HTR-8/SVneo (cell line): ENCODE data around the gene MLLT10.
A peak's percentile ranks its signal among the peaks of the same experiment; 100 is the strongest.

ENCODE experiments used
- DNase-seq: peaks from one replicate; pipeline ENCODE4 v3.0.0; 2011; ENCODE audit warnings: low spot score, mixed read lengths; ENCODE audit not compliant: insufficient read length
- FAIRE-seq: peaks from 2 replicates; lab custom pipeline; 2011; peaks lifted over from hg19 to GRCh38; lab: Jason Lieb, UNC

The MLLT10 gene

DNA sequence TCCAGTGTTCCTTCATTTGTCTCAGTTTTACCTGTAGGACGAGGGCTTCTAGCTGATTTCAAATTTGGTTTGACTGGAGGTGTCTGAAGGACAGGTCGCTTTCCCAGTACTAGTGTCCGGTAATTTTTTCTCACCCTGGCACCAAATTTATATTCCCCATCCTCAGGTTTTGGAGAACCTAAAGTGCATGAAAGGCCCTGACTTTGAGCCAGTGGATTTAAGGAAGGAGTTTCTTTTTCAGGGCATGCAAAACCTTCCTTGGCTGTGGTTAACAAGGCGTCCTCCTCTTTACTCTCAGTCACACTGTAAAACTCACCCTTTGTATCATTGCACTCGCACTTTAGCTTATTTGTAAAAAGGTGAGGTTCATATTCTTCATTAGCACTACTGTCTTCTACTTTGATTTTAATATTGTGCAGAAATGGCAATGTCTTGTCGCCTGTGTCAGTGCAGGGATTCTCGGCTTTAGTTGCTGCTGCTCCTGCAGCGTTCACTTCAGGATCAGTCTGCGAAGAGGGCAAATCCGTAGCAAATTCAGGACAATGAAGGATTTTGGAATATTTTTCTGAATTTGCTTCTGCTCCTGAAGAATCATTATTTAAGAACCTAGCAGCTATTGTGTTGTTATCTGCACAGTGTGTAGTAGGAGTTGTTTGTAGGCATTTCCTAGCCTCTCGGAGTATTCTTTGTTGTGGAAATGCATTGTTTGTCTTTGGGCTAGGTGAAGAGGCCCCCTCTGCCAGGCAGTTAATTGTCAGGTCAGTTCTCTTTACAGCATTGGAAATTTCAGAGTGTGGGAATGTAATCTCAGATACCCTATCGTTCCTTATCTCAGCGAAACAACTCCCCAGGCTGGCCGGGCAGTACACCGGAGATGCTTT is 18.4 kb upstream of the MLLT10 start:
- no peak for DNase-seq
- FAIRE-seq, result no peak

DNA sequence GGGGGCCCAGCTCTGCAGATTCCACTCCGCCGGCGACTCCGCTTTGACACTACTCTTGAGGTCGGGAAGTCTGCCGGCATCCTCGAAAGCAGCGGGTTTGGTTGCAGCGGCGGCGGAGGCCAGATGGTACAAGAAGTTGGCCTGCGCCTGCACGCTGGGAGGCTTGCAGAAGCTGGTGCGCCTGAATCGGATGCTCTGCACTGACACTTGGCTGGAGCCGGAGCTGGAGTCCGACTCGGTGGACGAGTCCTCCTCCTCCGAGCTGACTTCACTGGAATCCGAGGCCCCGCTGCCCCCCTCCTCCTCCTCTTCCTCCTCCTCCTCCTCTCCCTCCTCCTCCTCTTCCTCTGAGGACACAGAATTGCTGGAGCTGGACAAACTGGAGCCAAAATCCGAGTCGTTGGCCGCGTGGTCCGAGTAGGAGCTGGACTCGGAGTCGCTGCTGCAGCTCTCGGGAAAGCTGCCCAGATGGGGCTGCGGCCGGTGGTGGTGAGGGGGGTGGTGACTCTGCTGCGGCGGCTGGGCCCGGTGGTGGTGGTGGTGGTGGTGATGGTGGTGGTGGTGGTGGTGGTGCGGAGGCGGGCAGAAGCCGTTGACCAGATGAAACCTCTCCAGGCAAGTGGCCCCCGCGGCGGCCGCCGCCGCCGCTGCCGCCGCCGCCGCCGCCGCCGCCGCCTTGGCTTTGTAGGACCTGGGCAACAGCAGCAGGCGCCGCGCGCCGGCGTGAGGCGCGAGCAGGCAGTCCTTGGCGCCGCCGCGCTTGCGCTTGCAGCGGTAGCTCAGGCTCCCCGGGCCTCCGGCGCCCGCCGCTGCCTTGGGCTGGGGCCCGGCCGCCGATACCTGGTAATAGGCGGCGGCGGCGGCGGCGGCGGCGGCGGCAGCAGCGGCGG is 17.5 kb upstream of the MLLT10 start:
- peak; percentile 48 for FAIRE-seq
- no peak for DNase-seq

DNA sequence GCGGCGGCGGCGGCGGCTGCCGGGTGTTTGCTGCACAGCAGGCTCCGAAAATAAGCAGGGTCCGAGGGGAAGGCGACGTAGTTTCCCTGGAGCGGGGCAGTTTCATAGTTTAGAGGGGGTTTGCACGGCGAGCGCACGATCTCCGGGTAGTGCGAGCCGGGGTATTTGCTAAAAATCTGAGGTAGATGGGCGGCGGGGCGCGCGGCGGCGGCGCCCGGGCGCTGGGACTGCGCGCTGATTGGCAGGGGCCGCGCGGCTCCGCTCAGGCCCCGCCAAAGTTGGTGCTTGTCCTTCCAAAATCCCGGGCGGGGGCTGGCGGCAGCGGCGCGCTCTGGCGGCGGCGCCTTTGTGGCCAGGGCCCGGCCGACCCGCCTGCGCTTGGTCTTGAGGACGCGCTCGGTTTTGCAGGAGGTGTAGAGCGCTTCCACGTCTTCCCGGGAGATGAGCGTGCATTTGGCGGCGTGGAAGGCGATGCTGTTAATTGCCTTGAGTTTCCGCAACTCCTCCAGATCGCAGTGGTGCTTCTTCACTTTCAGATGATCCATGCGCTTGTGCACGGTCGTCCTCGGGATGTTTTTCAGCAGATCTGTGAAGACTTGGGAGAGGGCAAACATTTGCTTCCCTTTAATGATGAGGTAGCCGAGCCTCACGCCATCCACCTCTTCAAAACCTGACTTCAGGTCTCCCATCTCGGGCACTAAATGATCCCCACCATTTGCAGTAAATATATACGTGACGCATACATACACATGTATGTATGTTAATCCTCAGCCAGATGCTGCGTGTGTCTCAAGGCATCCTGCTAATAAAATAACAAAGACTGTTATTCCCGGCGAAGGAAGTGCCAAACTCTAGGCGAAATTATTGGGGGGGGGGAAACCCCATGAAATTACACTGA is 16.6 kb upstream of the MLLT10 start:
- no peak for DNase-seq
- no peak for FAIRE-seq

DNA sequence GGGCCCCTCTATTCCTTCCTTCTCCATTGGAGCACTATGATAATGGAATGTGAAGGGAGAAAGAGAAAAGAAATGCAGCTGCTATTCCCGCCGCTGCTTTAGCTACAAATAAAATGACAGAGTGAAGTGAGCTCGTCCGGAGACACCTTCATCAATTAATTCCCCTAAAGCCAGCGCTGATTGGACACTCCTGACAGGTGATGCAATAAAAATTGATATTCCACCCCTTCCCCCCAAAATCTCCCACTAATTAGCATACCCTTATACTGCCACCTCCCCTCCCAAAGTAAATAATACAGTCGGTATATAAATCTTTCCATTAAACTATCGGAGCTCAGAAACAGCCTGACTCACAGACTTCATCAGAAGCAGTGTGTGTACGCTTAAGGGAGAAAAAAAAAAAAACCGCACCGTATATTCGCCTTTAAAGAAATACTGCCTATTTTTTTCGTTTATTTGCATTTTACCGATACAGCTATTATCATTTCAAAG is 15.8 kb upstream of the MLLT10 start:
- FAIRE-seq, result no peak
- no peak for DNase-seq

DNA sequence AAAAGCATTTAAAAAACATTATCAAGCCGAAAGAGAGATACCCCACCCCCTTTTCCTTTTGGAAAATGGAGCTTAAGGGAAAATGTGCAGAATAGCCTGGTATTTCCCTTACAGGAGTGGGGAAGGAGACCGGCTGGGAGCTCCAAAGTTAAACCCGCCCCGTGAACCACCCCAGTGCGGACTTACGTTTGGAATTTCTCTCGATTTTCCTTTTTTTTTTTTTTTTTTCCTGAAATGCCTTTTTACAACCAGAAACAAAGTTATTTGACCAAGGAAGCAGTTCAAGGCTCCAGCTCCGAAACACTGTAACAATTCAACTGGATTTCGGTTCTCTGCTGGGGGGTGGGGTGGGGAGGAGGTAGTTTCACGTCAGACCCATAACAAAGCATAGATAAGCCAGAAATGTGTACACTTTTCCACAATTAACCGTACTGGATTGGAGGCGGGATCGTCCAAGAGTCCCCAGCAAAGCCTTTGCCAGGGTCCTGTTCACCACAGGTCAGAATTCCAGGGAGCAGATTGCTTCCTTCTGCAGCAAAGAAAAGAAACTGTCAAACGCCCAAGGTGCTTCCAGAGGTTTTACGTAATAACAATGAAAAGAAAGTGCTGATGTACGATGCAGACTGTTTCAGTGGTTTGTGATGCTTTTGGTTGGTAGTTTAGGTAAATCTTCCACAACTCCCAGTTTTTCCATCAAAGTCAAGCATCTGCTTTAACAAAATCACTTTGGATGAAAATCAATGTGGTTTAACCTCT is 15.2 kb upstream of the MLLT10 start:
- FAIRE-seq (no peak), DNase-seq (no peak)

DNA sequence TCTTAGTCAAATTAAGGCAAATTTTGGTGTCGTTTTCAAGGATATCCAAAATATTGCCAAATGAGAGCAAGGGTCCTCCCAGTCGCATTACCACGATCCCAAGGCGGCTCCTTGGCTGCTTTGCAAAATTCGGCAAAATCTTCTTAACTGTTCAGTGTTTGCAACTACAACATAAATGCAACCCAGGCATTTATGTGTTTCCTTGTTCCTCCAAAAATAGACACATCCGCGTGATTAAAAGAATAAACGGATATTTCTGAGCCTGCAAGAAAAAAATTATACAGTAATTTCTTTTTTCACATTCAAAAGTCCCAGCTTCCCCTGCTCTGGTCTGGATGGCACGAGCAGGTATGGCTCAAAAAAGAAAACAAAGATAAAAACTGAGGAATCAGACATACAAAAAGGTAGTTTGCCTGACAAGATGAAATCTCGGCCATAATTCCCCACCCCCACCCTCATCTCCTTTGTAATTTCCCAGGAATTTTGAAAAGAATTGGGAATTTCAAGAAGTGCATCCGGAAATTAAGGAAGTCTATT is 14.6 kb upstream of the MLLT10 start:
- no peak for FAIRE-seq
- DNase-seq, result no peak

DNA sequence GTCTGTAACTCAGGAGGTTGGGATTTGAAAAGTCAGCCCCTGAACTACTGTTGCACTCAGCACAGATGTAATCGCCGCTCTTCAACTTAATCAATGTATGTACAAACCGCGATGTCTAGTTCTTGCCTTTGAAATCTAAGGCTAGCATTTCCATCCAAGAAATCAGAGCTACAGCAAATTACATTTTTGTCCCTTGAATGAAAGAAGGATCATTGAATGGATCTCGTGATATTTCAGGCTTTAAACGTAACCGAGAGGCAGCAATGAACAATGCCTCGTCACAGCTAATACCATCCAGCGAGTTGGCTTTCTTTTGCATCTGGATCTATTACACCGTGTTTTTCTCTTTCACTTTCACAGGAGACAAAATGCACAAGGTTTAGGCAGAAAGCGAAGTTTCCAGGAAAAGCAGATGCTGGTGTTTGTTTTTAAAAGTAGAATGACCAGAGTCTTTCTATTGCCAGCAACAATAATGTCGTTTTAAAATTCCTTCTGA is 14.0 kb upstream of the MLLT10 start:
- DNase-seq (no peak), FAIRE-seq (no peak)

DNA sequence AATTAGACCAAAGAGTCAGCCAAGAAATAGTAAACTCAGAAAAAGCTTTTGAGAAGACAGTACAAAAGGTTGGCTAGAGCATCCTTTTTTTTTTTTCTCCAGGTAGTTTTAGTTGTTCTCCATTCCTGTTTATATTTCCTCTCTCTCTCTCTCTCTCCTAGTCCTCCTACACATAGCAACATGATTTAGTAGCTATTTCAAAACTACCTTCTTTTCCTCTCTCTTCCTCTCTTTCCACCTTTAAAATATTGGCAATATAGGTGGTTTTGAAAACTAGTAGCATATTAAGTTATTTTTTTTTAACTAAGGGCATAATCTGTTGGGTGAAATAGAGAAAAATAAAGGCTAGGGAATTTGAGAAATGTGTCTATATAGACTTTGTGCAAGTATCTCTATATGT is 13.5 kb upstream of the MLLT10 start:
- FAIRE-seq (no peak), DNase-seq (no peak)

DNA sequence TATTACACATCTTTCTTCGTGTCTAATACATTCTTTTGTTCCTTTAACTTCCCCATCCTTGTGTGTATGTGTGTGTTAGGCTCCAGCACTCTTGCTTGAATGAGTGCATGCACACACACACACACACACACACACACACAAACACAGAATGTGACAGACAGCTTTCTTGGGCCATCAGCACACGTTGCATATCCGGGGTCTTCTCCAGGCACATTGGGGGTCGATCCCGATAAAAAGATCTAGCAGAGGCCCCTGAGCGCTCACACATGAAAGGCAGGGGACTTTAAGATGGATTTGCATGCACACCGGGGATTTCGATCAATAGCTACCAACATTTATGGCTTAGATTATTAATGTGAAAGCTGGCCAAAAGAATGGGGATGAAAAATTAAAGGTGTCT is 13.1 kb upstream of the MLLT10 start:
- no peak for DNase-seq
- FAIRE-seq, result no peak

DNA sequence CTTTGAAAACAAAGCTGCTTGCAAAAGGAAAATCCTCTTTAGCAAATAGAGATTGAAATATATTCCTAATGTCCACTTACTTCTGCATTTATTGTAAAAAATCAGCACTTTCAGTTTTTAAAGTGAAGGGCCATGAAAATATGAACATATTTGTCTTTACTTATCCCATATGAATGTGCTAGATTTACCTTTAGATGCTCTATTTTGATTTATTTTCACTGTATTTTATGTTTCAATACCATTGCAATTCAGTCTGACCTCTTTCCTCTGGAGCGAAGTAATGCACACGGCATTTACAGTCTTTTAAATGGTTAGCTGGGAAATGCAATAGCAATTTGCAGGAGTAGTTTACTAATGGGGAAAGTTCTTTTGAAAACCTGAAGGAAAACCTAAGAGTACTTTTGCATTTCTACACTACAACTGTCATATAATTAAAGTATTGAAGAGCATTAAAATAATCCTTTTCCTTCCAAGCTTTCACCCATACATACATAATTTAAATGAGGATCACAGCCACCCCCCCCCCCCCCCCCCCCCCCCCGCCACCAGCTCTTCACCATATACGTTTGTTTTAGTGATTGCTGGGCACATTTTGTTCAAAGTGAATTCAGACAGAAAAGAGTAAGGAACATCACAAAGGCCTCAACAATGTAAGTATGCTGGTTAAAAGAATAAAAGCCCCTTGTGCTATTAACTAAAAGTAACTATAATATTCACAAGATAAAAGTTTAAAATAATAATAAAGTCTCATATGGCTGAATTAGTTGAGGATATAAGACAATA is 12.1 kb upstream of the MLLT10 start:
- FAIRE-seq (no peak), DNase-seq (no peak)

DNA sequence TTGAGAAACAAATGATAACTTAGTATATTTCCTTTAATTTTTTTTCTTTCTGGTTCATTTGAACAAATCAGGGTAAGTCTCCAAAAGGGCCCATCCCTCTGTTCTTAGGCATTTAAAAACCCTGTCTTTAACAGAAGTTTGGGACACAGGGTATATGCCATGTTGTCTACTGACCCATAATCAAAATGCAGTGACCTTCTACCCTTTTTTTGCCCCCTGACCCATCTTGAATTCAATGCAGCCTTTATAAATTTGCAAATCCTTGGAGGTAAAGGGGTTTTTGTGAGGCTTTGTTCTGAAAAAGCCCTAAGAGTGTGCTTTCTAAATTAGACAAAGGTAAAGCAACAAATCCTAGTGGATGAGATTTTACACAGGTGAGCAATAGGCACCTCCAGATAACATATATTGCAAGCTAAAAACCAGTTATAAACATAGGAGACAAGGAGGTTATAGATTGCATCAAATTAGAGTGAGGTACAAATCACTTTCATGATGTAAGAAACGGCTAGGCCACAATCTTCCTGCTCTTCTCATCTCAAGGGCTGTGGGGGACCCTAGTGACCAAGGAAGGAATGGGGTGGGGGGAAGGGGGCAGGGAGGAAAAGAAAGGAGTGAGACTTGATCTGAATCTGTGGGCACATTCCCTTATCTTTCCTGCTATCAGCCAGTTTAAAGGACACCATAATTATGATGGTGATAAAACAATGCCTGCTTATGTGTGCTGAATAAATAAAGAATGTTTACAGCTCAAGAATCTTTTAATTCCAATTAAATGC is 11.2 kb upstream of the MLLT10 start:
- FAIRE-seq (no peak), DNase-seq (no peak)

DNA sequence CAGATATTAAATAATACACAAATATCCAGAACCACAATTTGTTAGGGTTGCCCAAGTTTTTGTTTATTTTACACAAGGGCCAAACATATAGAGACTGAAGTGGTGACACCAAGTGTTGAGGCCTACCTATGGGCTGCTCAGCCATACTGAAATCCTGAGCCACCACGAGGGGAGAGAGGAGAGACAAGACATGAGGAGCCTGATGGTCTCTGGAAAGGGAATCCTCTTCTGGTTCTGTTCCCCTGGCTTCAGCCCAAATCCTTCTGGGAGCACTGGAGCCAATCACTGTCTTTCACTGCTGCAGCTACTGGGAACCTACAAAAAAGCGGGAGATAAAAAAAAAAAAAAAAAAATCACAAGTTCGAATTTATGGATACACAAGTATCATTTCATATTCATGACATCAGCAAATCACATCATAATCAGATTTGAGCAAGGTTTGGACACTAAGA is 10.4 kb upstream of the MLLT10 start:
- FAIRE-seq, result no peak
- DNase-seq, result no peak

DNA sequence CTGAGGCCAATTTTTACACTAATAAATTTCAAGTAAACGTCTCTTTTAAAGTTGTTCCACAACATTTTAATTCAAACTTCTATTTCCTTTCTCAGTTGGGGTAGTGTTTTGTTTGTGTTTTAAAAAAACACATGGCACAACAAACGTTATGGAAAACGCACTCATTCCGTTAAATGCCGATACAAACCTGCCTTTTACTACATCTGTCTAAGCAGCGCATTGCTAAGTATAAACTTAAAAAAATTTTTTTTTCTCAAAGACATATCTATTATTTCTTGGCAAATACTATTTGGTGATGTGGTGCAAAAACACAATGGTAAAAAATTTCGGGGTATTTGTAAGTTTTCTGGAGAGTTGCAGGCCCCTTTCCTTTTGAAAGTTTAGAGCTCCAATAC is 9.9 kb upstream of the MLLT10 start:
- FAIRE-seq, result no peak
- no peak for DNase-seq

DNA sequence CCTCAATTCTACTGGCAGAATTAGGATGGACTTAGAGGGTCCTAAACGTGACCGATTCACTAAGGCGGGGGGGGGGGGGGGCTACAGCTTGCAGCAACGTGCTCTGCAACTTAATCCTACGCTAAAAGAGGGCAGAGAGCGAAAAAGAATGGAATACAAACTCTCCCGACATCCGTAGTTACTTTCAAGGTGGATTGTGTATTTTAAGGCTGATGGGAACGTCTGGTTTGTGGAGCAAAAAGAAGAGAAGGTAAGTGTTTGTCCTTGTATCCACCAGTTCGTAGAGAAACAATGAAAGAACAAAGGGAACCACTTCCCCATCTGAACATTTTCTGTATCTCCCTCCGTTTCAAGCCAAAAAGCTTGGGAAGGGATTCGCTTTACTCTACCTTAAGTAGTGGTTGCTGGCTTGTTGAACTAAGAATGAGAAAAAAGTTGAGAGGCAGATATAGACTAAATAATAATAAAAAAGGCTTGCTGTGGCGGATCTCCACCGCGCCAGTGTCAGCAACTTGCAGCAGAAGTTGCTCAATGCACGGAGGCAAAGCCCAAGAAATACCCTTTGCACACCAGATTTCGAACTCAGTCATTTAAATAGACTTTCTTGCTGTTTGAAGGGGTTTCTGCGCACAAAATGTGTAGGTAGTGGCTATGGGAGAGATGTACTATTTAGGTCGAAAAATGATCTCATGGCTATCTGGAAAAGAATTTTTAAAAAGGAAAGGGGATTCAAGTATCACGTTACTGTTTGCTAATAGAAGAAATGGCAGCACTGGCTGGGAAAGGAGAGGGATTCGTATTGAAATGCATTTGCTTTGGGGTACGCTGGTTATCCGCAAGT is 9.3 kb upstream of the MLLT10 start:
- FAIRE-seq (no peak), DNase-seq (no peak)

DNA sequence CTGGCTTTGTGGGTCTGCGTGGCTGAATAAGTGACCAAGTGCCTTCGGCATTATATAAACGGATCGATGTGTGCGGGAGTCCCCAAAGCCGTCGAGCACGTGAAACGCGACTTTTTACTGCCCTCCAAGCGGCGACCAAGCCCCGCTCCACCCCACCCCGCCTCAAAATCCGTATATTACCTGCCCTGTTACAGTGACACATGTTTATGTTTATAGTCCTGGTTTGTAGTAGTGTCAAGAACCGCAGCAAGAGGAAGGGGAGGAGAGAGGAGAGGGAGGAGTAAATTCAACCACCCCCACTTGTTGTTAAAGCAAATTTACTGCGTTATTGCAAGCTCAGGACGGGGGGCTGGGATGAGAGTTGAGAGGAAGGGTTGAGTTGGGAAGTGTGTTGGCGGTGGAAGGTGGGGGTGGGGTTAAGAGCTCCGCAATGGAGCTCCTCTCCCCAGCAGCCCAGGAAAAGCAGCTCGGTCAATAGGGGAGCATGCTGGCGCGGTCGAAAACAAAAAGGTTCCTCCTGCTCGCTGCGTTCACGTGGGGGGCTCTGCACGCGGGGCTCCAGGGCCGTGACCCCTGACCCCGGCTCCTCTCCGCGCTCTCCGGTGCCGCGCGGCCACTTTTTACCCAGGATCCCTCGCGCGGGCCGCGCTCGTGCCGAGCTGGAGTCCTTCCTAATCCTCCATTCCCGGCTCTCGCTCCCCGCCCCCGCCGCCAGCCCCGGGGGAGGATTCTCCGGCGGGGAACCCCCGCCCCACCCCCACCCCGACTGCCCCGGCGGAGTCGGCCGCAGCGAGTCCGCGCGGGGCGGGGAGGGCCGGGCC is 8.5 kb upstream of the MLLT10 start, which contains the start of gene SKIDA1:
TSS of gene SKIDA1 (minus strand) at position 316 of the 821 bp plus-strand sequence. CDS start 7,860 bp downstream, outside the sequence.
- peak; percentile 77 for FAIRE-seq
- peak; percentile 65 for DNase-seq
